DND-41 (cell line): ENCODE results near the gene RBM20.

ENCODE experiments used
- ATAC-seq: fragments of 200-7000 bp; cut with Tn5 transposase; 3 replicates; pipeline ENCODE4 v1.9.1; 2021; ENCODE audit warnings: low read depth; ENCODE audit not compliant: insufficient read depth
- DNase-seq: peaks from one replicate; pipeline ENCODE4 v3.0.0-alpha.2; 2020
- H2AFZ ChIP-seq: 2 replicates; pipeline ENCODE4 v1.6.0; 2012; ENCODE audit warnings: low read depth, low read length
- H3K27ac ChIP-seq: 2 replicates; pipeline ENCODE4 v1.5.1; 2012; ENCODE audit warnings: low read length, inconsistent platforms
- H3K27me3 ChIP-seq: fragments of 200-600 bp; sonication (generic); 2 replicates; pipeline ENCODE4 v1.6.0; 2012; ENCODE audit warnings: low read length, mild to moderate bottlenecking, inconsistent platforms; ENCODE audit not compliant: insufficient read depth, poor library complexity
- H3K36me3 ChIP-seq: 2 replicates; pipeline ENCODE4 v1.5.1; 2012; ENCODE audit warnings: low read length, inconsistent platforms; ENCODE audit not compliant: insufficient read depth
- H3K4me1 ChIP-seq: 2 replicates; pipeline ENCODE4 v1.5.1; 2012; ENCODE audit warnings: mild to moderate bottlenecking, low read length; ENCODE audit not compliant: insufficient read depth
- H3K4me2 ChIP-seq: 2 replicates; pipeline ENCODE4 v1.6.0; 2012; ENCODE audit warnings: mild to moderate bottlenecking, moderate library complexity, low read length, inconsistent platforms; ENCODE audit not compliant: insufficient read depth
- H3K4me3 ChIP-seq, 2 experiments: fragments of 200-600 bp in 1 of 2; shearing (Covaris generic) in 1 of 2; 2 replicates each; pipeline ENCODE4 v1.5.1; 2012 to 2016; ENCODE audit warnings: inconsistent platforms in 2 of 2, low read length in 2 of 2, mild to moderate bottlenecking in 2 of 2, low read depth in 1 of 2, moderate library complexity in 1 of 2
- H3K79me2 ChIP-seq: 2 replicates; pipeline ENCODE4 v1.6.0; 2012; ENCODE audit warnings: low read length, inconsistent platforms; ENCODE audit not compliant: insufficient read depth
- H3K9ac ChIP-seq: 2 replicates; pipeline ENCODE4 v1.6.0; 2012; ENCODE audit warnings: low read depth, mild to moderate bottlenecking, inconsistent platforms, low read length, moderate library complexity
- H3K9me3 ChIP-seq: 2 replicates; pipeline ENCODE4 v1.5.1; 2012; ENCODE audit warnings: low read length, moderate library complexity, mild to moderate bottlenecking, inconsistent platforms; ENCODE audit not compliant: insufficient read depth, severe bottlenecking
- H4K20me1 ChIP-seq: 2 replicates; pipeline ENCODE4 v1.6.0; 2012; ENCODE audit warnings: low read length; ENCODE audit not compliant: insufficient read depth
- EZH2 ChIP-seq: IDR thresholded peaks from 3 replicates; pipeline ENCODE4 v1.6.1; 2012; ENCODE audit warnings: borderline replicate concordance, low read depth, mild to moderate bottlenecking, moderate library complexity, low read length, inconsistent platforms; ENCODE audit not compliant: severe bottlenecking
- TF ChIP-seq, protein P1 (sequence below): IDR thresholded peaks from 2 replicates; pipeline ENCODE4 v1.5.1; 2012; ENCODE audit warnings: borderline replicate concordance, low read length, moderate library complexity, mild to moderate bottlenecking; ENCODE audit not compliant: poor library complexity, severe bottlenecking; ENCODE audit errors: extremely low read depth

RBM20 gene

DNA sequence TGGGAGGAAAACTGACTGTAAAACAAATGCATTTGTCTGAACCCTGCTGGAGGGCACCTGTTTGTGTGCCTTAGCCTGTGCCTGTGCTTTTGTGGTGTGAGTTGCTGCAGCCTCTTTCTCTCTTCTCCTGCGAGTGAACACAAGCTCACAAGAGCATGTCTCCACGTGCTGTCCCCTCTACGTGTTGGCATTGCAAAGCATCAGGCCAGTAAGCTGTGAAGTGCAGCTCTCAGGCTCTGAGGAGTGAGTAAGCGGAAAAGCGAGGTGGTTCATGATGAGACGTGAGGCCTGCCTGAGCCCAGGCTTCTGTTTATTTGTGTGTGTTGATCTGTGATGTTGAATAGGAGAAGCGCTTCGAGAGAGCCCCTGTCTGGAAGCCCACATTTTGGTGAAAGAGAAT lies 142.0 kb downstream of the RBM20 start:
- Histone ChIP-seq H3K4me2 (no peak overlapping the region), H3K27me3 (peaks cover 10% of the 10 kb centered on the region), H3K36me3 (no peaks in the 10 kb centered on the region), H3K4me3 (no peak overlapping the region), H3K79me2 (no peaks in the 10 kb centered on the region), H2AFZ (no peak overlapping the region), H4K20me1 (no peaks in the 10 kb centered on the region; the same call in 1 of the 2 replicates), H3K9me3 (no peaks in the 10 kb centered on the region), H3K4me1 (no peaks in the 10 kb centered on the region), H3K27ac (no peak overlapping the region), H3K9ac (no peak overlapping the region)
- TF ChIP-seq EZH2 = no peak
- TF ChIP-seq, protein P1, sequence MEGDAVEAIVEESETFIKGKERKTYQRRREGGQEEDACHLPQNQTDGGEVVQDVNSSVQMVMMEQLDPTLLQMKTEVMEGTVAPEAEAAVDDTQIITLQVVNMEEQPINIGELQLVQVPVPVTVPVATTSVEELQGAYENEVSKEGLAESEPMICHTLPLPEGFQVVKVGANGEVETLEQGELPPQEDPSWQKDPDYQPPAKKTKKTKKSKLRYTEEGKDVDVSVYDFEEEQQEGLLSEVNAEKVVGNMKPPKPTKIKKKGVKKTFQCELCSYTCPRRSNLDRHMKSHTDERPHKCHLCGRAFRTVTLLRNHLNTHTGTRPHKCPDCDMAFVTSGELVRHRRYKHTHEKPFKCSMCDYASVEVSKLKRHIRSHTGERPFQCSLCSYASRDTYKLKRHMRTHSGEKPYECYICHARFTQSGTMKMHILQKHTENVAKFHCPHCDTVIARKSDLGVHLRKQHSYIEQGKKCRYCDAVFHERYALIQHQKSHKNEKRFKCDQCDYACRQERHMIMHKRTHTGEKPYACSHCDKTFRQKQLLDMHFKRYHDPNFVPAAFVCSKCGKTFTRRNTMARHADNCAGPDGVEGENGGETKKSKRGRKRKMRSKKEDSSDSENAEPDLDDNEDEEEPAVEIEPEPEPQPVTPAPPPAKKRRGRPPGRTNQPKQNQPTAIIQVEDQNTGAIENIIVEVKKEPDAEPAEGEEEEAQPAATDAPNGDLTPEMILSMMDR = no peak
- DNase-seq (no peak), ATAC-seq (no peak)

DNA sequence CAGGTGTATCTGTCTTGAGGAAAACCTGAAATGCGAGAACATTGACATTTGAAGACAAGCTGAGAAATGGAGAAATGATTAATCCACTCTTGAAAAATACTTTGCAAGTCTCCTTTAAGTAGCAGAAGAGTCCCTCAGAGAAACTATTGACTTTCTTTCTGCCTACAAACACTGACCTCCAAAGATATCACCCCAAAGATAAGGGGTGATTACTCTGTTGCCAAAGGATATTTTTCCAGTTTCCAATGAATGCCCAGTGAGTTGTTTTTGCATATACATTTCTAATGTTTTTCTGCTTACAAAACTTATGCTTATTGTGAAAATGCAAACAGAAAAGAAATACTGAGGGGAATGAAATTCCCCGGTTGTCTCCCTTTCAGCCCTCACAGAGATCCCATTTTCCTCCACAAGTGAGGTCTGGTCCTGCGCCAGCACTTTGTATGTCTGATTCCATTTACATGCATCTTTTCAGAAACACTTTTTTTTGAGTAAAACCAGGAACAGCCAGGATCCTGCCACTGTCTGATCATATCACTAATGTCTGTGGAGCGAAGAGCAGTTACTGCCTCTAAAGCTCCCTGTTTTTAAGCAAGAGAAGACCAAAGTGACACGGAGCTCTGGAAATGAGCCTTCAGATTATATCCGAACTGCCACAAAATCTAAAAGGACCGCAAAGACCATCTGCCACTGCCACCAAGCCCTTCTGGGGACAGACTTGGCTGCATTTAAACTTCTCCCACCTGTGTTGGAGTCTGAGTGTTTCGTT lies 144.7 kb downstream of the RBM20 start:
- no peaks in the 10 kb centered on the region for H3K79me2 ChIP-seq
- H3K36me3 ChIP-seq = no peaks in the 10 kb centered on the region
- H2AFZ ChIP-seq = no peak overlapping the region
- no peak overlapping the region for H3K4me3 ChIP-seq
- no peak overlapping the region for H3K27ac ChIP-seq
- no peak for ATAC-seq
- DNase-seq = no peak
- no peak overlapping the region for H3K9ac ChIP-seq
- H3K9me3 ChIP-seq = no peaks in the 10 kb centered on the region
- no peaks in the 10 kb centered on the region for H3K4me1 ChIP-seq
- no peak overlapping the region for H3K4me2 ChIP-seq
- peaks cover 16% of the 10 kb centered on the region for H3K27me3 ChIP-seq
- no peaks in the 10 kb centered on the region; the same call in 1 of the 2 replicates for H4K20me1 ChIP-seq
- TF ChIP-seq, protein P1 = no peak
- no peak for TF ChIP-seq EZH2

DNA sequence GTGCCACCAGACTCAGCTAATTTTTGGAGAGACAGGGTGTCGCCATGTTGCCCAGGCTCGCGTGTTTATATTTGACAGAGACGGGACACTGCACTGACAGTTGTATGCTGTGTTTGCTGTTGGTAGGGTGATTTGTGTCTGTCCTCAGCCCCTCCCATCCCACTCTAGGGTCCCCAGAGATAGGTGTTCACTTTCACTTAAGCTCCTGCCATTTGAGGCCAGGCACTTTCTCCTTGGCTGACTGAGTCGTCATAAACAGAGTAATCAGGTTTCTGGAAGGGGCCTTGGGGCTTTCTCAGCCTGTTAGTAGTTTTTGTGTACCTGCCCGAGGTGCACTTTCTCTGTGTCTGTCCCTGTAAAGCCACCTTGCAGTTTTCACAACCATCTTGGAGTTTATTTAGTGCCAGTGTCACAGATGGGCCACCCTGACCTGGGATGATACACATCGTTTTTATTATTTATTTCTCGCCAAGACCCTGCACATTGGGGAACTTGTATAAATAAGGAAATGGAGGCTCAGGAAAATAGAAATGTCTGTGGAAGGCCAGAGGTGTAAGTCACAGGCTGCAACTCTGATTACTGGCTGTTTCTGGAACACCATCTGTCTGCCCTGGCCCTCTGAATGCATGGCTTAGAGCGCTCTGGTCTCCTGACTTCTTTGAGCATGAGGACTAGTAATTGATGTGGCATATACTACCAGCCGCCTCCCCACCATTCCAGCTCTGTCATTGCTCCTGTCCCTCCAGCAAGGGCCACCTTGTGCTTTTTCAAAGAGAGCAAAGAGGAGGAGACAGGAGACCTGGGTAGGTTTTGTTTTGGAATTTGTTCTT lies 145.7 kb downstream of the RBM20 start:
- no peak for DNase-seq
- H3K4me1 ChIP-seq = no peaks in the 10 kb centered on the region
- H4K20me1 ChIP-seq = no peaks in the 10 kb centered on the region; the same call in 1 of the 2 replicates
- no peak overlapping the region for H3K4me2 ChIP-seq
- H3K79me2 ChIP-seq = no peaks in the 10 kb centered on the region
- H2AFZ ChIP-seq = no peak overlapping the region
- no peak overlapping the region for H3K4me3 ChIP-seq
- TF ChIP-seq, protein P1 = no peak
- no peak for TF ChIP-seq EZH2
- H3K36me3 ChIP-seq = no peaks in the 10 kb centered on the region
- H3K9me3 ChIP-seq = no peaks in the 10 kb centered on the region
- H3K27ac ChIP-seq = no peak overlapping the region
- peaks cover 16% of the 10 kb centered on the region for H3K27me3 ChIP-seq
- no peak overlapping the region for H3K9ac ChIP-seq
- ATAC-seq = no peak
